ENCODE measurements around the gene GABRP.
A peak's percentile ranks its signal among the peaks of the same experiment; 100 is the strongest.

GRCh38 chr5:170752257-170753215 is 31.0 kb upstream of the GABRP start:
- TF ChIP-seq CTCF (IDR thresholded peaks at IDR 0.05) (no peak), REST (IDR thresholded peaks at IDR 0.05; ENCODE audit: low read depth, low read length) (no peak), POLR2AphosphoS5 (IDR thresholded peaks at IDR 0.05; ENCODE audit: low read depth, low read length) (no peak), SMC3 (IDR thresholded peaks at IDR 0.05; ENCODE audit: low read depth, low read length) (no peak), EP300 (IDR thresholded peaks at IDR 0.05; ENCODE audit: borderline replicate concordance in 1 of 2, low read depth in 1 of 2, low read length in 1 of 2) (peak in 1 of 2 experiments; percentile 49; a peak in 2 of 4 replicates), GATA2 (CRISPR knock-in tag; IDR thresholded peaks at IDR 0.05) (no peak), USF2 (IDR thresholded peaks at IDR 0.05; ENCODE audit: borderline replicate concordance, low read depth, low read length) (no peak), FOXM1 (IDR thresholded peaks at IDR 0.05; ENCODE audit: low read depth) (no peak), RFX5 (IDR thresholded peaks at IDR 0.05; ENCODE audit: low read length) (no peak), NFIC (IDR thresholded peaks at IDR 0.05; ENCODE audit: borderline replicate concordance) (no peak), RCOR1 (IDR thresholded peaks at IDR 0.05; ENCODE audit: low read length) (no peak), FOXJ3 (CRISPR knock-in tag; IDR thresholded peaks at IDR 0.05) (no peak)
- TF ChIP-seq, protein P1, sequence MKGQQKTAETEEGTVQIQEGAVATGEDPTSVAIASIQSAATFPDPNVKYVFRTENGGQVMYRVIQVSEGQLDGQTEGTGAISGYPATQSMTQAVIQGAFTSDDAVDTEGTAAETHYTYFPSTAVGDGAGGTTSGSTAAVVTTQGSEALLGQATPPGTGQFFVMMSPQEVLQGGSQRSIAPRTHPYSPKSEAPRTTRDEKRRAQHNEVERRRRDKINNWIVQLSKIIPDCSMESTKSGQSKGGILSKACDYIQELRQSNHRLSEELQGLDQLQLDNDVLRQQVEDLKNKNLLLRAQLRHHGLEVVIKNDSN (IDR thresholded peaks at IDR 0.05; ENCODE audit: borderline replicate concordance, low read depth) = no peak

Measured in SK-N-SH (cell line).